DOHH2 (cell line): ENCODE measurements around the gene CSF2RB.

Experiments
- H3F3A ChIP-seq: fragments of 200-600 bp; sonication (generic), shearing (Covaris generic); 2 replicates; pipeline ENCODE4 v1.6.0; 2016; ENCODE audit warnings: antibody characterized with exemption, mild to moderate bottlenecking; ENCODE audit not compliant: control insufficient read depth, insufficient read depth
- H3K27ac ChIP-seq: fragments of 200-600 bp; sonication (generic); 2 replicates; pipeline ENCODE4 v1.5.1; 2014; ENCODE audit warnings: low read depth, mild to moderate bottlenecking, low read length, moderate library complexity
- H3K27me3 ChIP-seq: fragments of 200-600 bp; sonication (generic); 2 replicates; pipeline ENCODE4 v1.6.1; 2014; ENCODE audit warnings: mild to moderate bottlenecking, low read length, mixed read lengths; ENCODE audit not compliant: control insufficient read depth
- H3K36me3 ChIP-seq: fragments of 200-600 bp; sonication (generic); 2 replicates; pipeline ENCODE4 v1.6.1; 2014; ENCODE audit warnings: mild to moderate bottlenecking, low read length, moderate library complexity, mixed read lengths; ENCODE audit not compliant: control insufficient read depth
- H3K4me1 ChIP-seq: fragments of 200-600 bp; sonication (generic); 2 replicates; pipeline ENCODE4 v1.6.1; 2014; ENCODE audit warnings: mild to moderate bottlenecking, low read length, mixed read lengths; ENCODE audit not compliant: control insufficient read depth
- H3K4me2 ChIP-seq: fragments of 200-600 bp; sonication (generic); 2 replicates; pipeline ENCODE4 v1.6.0; 2014; ENCODE audit warnings: mild to moderate bottlenecking, low read length, moderate library complexity
- H3K4me3 ChIP-seq: fragments of 200-600 bp; sonication (generic); 2 replicates; pipeline ENCODE4 v1.5.1; 2014; ENCODE audit warnings: mild to moderate bottlenecking, low read length, mixed read lengths
- H3K79me2 ChIP-seq: fragments of 200-600 bp; sonication (generic); 2 replicates; pipeline ENCODE4 v1.6.1; 2014; ENCODE audit warnings: mild to moderate bottlenecking, low read length, mixed read lengths; ENCODE audit not compliant: control insufficient read depth
- H3K9me2 ChIP-seq: fragments of 200-600 bp; sonication (generic); replicated peaks from 2 replicates; pipeline ENCODE4 v1.6.1; 2014; ENCODE audit warnings: mild to moderate bottlenecking, low read length, mixed read lengths; ENCODE audit not compliant: control insufficient read depth
- H3K9me3 ChIP-seq: fragments of 200-600 bp; sonication (generic); 2 replicates; pipeline ENCODE4 v1.6.1; 2014; ENCODE audit warnings: antibody characterized with exemption, low read length, mixed read lengths; ENCODE audit not compliant: control insufficient read depth, insufficient read depth
- H4K20me1 ChIP-seq: fragments of 200-600 bp; sonication (generic); 2 replicates; pipeline ENCODE4 v1.6.0; 2014; ENCODE audit warnings: low read depth, mild to moderate bottlenecking, antibody characterized with exemption, low read length, moderate library complexity; ENCODE audit not compliant: control insufficient read depth, insufficient read depth
- EZH2phosphoT487 ChIP-seq: fragments of 200-600 bp; sonication (generic); IDR thresholded peaks from 2 replicates; pipeline ENCODE4 v1.6.1; 2017; ENCODE audit warnings: borderline replicate concordance, mild to moderate bottlenecking, antibody characterized with exemption, low read length, moderate library complexity, mixed read lengths
- TF ChIP-seq, protein P1 (sequence below): fragments of 200-600 bp; sonication (generic); IDR thresholded peaks from one replicate; pipeline ENCODE4 v1.5.1; 2014; ENCODE audit warnings: antibody characterized with exemption, mild to moderate bottlenecking, low read depth, low read length; ENCODE audit not compliant: poor library complexity, severe bottlenecking

CSF2RB gene

GRCh38 chr22:36971341-36972125 is 58.1 kb downstream of the CSF2RB start:
- no peaks in the 10 kb centered on the region; the same call in 1 of the 2 replicates for H3K27me3 ChIP-seq
- H3K4me3 ChIP-seq, result no peak overlapping the region
- H3K4me1 ChIP-seq, result no peaks in the 10 kb centered on the region
- H3K36me3 ChIP-seq, result no peaks in the 10 kb centered on the region
- TF ChIP-seq, protein P1, sequence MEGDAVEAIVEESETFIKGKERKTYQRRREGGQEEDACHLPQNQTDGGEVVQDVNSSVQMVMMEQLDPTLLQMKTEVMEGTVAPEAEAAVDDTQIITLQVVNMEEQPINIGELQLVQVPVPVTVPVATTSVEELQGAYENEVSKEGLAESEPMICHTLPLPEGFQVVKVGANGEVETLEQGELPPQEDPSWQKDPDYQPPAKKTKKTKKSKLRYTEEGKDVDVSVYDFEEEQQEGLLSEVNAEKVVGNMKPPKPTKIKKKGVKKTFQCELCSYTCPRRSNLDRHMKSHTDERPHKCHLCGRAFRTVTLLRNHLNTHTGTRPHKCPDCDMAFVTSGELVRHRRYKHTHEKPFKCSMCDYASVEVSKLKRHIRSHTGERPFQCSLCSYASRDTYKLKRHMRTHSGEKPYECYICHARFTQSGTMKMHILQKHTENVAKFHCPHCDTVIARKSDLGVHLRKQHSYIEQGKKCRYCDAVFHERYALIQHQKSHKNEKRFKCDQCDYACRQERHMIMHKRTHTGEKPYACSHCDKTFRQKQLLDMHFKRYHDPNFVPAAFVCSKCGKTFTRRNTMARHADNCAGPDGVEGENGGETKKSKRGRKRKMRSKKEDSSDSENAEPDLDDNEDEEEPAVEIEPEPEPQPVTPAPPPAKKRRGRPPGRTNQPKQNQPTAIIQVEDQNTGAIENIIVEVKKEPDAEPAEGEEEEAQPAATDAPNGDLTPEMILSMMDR, result no peak
- TF ChIP-seq EZH2phosphoT487, result no peak
- H4K20me1 ChIP-seq, result no peaks in the 10 kb centered on the region
- no peaks in the 10 kb centered on the region for H3K79me2 ChIP-seq
- no peaks in the 10 kb centered on the region for H3F3A ChIP-seq
- no peaks in the 10 kb centered on the region for H3K9me3 ChIP-seq
- no peak overlapping the region for H3K27ac ChIP-seq
- H3K4me2 ChIP-seq, result no peak overlapping the region
- H3K9me2 ChIP-seq, result no peaks in the 10 kb centered on the region

GRCh38 chr22:36976606-36977005 is 63.2 kb downstream of the CSF2RB start:
- H3K27ac ChIP-seq, result no peak overlapping the region
- no peak overlapping the region for H3K4me2 ChIP-seq
- H3K4me1 ChIP-seq, result peaks cover 10% of the 10 kb centered on the region
- TF ChIP-seq EZH2phosphoT487, result no peak
- TF ChIP-seq, protein P1, result no peak
- no peaks in the 10 kb centered on the region for H3K79me2 ChIP-seq
- no peak overlapping the region for H3K4me3 ChIP-seq
- no peaks in the 10 kb centered on the region for H3F3A ChIP-seq
- H3K9me2 ChIP-seq, result no peaks in the 10 kb centered on the region
- no peaks in the 10 kb centered on the region for H3K9me3 ChIP-seq
- no peaks in the 10 kb centered on the region for H4K20me1 ChIP-seq
- H3K36me3 ChIP-seq, result no peaks in the 10 kb centered on the region
- peaks cover 9% of the 10 kb centered on the region for H3K27me3 ChIP-seq

DNA sequence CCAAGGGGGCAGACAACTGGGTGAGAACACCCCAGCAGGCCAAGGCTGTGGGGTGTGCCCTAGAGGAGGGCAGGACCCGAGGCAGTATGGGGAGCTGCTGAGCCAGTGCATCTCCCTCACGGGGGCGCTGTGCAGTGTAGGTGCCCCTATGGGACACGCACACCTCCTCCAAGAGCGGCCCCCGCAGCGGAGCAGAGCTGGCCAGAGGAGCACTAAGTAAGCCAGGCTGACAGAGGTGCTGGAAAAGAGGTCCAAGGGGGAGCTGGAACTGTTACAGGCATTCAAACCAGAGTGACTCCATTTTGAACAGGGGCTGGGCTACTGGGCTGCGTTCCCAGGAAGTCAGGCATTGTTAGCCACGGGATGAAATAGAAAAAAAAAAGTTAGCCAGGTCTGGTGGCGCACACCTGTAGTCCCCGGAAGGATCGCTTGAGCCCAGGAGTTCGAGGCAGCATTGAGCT is 64.0 kb downstream of the CSF2RB start:
- peaks cover 9% of the 10 kb centered on the region for H3K27me3 ChIP-seq
- no peak for TF ChIP-seq EZH2phosphoT487
- TF ChIP-seq, protein P1, result peak; percentile 97
- no peaks in the 10 kb centered on the region for H3K9me3 ChIP-seq
- peaks cover 10% of the 10 kb centered on the region for H3K4me1 ChIP-seq
- H3K79me2 ChIP-seq, result no peaks in the 10 kb centered on the region
- H3K4me2 ChIP-seq, result peak overlapping the region; percentile 90
- peak overlapping the region; percentile 12; the same call in 1 of the 2 replicates for H3K27ac ChIP-seq
- no peaks in the 10 kb centered on the region for H3K36me3 ChIP-seq
- no peaks in the 10 kb centered on the region for H3K9me2 ChIP-seq
- no peaks in the 10 kb centered on the region for H4K20me1 ChIP-seq
- H3F3A ChIP-seq, result no peaks in the 10 kb centered on the region
- H3K4me3 ChIP-seq, result peak overlapping the region; percentile 73
